Activated CD4-positive, CD25-positive, alpha-beta regulatory T cell treated with anti-CD3 and anti-CD28 coated beads, Interleukin-2, amount 50 U/mL, for 16 hours (primary cell): ENCODE measurements around the gene GRAMD2B.
"Not testable (repeated sequence)": the region's sequence is repeated elsewhere in the genome, so short reads cannot be mapped to it uniquely, and the experiment has no call there.

ENCODE experiments used
- DNase-seq: peaks from one replicate; pipeline ENCODE4 v3.0.0-alpha.2; 2020; ENCODE audit warnings: low read depth, low spot score

GRAMD2B gene

DNA sequence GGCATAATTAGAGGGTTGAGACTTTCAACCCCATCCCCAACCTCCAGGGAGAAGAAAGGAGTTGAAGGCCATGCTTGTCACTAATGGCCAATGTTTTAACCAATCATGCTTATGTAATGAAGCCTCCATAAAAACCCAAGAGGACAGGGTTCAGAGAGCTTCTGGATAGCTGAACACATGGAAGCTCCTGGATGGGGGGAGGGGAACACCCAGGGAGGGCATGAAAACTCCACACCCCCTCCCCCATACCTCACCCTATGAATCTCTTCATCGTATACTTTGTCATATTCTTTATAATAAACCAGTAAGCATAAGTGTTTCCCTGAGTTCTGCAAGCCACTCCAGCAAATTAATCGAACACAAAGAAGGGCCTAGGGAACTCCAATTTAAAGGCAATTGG lies 90.1 kb downstream of the GRAMD2B start:
- DNase-seq: no peak

DNA sequence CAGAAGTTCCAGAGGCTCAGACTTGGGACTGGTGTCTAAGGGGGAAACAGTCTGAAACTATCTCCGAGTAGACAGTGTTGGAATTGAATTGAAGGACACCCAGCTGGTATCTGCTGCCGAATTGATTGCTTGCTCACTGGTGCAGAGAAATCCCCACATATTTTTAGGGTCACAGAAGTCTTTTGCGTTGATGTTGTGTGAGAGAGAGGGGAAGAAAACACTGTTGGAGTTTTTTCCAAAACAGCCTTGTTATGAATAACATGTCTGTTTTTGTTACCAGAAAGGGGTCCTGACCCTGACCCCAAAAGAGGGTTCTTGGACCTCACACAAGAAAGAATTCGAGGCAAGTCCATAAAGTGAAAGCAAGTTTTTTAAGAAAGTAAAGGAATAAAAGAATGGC lies 90.5 kb downstream of the GRAMD2B start:
- DNase-seq: no peak

DNA sequence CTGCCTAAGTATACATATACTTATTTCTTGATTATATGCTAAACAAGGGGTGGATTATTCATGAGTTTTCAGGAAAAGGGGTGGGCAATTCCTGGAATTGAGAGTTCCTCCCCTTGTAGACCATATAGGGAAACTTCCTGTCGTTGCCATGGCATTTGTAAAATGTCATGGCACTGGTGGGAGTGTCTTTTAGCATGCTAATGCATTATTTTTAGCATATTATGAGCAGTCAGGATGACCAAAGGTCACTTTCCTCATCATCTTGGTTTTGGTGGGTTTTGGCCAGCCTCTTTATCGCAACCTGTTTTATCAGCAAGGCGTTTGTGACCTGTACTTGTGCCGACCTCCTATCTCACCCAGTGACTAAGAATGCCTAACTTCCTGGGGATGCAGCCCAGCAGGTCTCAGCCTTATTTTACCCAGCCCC lies 90.9 kb downstream of the GRAMD2B start:
- no peak for DNase-seq

DNA sequence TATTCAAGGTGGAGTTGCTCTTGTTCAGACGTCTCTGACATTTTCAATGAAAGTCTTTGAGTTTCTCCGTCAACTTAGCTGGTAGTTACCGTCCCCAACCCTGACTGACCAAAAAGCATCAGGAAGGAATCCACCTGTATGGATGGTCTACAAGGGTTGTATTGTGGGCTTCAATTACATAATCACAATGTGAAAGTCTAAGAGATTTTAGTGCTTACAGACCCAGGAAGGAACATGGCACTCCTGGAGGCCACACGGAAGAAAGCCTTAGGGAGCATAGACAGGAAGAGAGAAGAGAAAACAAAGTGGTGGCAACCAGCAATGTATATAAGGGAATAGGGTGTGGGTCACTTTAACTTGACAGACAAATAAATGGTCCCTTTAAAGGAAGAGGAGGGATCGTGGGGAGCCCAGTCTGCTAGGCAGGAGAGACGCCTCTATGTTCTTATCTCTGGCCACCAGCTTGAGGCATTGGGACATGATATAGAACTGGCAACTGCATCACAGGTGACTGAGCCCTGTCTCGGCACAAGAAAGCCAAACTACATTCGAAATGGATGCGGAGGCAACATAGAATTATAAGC lies 91.4 kb downstream of the GRAMD2B start:
- DNase-seq: no peak

DNA sequence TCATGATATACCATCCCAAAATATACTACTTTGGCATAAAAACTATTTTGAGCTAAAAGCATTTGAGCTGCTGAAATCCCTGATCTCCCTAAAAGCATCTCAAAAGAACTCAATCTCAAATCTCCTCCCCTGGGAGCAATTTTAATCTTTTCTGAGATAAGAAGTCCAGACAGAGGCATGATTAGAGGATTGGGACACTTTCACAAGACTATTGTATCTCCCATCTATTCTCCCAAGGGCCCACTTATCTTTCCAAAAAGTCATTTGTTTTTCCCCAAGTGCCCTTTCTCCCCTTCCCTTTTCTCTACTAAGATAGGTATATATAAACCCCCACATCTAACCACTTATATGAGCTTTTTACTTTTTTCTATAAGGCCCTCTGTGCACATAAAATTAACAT lies 92.1 kb downstream of the GRAMD2B start:
- no peak for DNase-seq

DNA sequence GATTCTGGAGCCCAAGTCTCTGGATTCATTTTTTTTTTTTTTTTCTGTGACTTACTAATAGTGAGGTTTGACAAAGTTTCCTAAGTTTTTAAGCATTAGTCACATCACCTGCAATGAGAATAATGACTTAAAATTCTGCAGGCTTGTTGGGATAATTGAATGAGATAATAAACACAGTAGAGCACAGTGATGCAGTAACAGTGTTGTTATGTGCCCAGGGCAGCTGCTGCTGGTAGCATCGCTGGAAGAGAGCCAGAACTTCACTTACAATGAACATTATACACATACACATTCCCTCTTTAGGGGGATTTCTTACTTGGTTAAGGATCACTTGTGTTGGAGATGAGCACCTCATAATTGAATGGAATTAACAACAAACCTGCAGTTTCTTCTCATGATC lies 92.9 kb downstream of the GRAMD2B start:
- DNase-seq: no peak

GRCh38 chr5:126516852-126517251 lies 93.6 kb downstream of the GRAMD2B start:
- DNase-seq: no peak

DNA sequence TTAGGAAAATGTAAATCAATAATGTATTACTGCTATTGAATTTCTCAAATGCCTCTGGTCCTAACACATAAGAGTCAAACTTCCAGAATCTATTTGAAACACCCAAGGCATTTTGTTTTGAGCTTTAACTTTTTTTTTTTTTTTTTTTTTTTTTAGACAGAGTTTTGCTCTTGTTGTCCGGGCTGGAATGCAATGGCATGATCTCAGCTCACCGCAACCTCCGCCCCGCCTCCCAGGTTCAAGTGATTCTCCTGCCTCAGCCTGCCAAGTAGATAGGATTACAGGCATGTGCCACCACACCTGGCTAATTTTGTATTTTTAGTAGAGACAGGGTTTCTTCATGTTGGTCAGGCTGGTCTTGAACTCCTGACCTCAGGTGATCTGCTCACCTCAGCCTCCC lies 96.0 kb downstream of the GRAMD2B start:
- DNase-seq: not testable (repeated sequence)

- DNase-seq: no peak
Observed at GRCh38 chr5:126519637-126520592, 96.7 kb downstream of the GRAMD2B start.

- DNase-seq: no peak
Observed at GRCh38 chr5:126520593-126520953, 97.4 kb downstream of the GRAMD2B start.

DNA sequence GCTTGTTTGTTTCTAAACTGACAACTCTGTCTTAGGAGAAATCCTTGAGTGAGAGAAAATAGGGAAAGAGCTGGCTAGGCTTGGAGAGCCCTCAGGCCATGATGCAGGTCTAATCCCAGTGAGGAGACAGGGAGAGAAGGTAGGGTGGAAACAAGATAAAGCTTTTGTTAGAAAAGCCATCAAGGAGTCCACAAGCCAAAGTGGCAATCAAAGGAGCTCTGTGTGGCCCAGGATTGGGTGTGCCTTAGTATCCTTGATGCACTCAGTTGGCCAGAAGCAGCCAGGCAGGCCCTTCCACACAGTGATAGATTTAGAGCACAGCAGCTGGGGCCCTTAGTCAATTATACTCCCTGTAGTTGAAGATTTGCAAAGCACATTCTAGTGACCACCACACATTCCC lies 97.9 kb downstream of the GRAMD2B start:
- DNase-seq: no peak

DNA sequence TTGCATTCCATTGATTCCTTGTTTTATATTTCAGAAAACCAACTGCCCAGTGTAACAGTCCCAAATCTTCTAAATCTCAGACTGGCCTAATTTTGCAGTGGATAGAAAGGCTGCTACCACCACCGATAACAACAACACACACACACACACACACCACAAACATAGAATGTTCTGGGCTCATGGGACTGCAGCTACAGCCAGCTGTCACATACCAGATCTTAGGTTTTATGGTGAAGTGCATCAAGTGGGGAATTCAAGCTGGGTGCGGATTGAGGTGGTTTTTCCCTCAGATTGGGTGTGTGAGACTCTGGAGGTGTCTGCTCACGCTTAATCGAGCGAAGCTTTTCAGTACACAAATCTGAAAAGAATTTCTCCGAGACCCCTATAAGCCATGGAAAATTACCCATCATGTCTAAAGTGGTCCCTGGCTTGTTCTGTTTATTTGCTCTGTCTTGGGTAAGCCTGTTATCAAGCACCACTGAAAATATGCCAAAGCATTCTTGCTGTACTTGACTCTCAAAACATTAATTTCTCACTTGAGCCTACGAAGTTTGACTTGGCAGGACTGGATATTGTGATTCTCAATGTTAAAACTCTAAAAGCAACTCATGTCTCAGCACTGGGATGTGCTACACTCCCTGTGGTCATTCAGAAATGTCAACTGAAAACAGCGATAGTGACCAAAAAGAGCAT lies 100.8 kb downstream of the GRAMD2B start:
- no peak for DNase-seq

DNA sequence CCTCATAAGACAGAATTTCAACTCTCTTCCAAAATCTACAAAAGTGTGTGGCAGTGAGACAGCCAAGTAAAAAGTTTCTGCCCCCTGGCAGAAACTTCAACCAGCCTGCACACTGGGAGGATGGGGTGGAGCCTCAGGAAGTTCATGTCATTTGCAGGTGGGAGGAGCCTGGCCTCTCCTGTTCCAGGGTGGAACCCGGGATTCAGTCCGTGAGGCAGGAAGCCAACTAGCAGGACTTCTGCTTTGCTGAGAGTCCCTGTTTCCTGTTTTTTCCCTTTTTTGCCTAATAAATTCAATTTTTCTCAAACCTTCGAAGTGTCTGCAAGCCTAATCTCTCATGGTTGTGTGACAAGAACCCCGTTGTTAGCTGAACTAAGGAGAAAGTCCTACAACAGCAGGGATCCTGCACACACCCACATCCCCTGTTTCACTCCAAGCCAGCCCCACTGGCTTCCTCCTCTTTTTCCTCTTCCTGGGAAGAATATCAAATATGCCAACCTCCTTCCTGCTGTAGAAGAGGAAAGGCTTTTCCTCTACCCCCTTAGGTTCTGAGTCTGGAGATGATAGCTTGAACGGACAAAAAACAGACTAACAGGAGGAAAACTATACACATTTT lies 102.5 kb downstream of the GRAMD2B start:
- DNase-seq: no peak

DNA sequence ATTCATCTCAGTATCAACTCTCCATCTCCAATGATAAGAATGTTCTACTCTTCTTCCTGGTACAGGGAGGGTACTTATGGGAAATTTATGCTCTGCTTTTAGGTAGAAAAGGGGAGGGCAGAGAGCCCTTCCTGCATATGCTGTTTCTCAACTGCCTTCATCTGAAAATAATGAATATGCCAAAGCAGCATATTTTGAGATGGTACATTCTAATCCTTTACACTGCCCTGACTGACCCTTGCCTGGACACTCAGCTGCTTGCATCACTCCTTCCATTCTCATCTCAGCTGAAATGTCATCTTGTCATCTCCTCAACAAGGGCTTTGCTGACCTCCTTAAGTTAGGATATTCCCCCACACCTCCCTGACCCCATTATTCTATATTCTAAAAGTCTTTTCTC lies 103.3 kb downstream of the GRAMD2B start:
- DNase-seq: no peak

DNA sequence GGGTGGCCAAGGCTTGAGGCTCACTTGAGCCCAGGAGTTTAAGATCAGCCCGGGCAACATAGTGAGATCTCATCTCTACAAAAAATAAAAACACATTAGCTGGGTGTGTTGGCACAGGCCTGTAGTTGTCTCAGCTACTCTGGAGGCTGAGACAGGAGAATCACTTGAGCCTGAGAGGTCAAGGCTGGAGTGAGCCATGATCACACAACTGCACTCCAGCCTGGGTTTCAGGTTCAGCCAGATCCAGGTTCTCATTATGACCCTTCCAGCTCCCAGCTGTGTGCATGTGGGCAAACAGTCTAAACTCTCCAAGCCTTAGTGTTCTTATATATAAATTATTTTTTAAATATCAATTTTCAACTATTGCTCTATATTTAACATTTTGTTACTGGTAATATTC lies 103.9 kb downstream of the GRAMD2B start:
- no peak for DNase-seq

- DNase-seq: no peak
Observed at GRCh38 chr5:126527892-126528291, 104.7 kb downstream of the GRAMD2B start.

- DNase-seq: no peak
Observed at GRCh38 chr5:126531543-126532120, 108.4 kb downstream of the GRAMD2B start.

DNA sequence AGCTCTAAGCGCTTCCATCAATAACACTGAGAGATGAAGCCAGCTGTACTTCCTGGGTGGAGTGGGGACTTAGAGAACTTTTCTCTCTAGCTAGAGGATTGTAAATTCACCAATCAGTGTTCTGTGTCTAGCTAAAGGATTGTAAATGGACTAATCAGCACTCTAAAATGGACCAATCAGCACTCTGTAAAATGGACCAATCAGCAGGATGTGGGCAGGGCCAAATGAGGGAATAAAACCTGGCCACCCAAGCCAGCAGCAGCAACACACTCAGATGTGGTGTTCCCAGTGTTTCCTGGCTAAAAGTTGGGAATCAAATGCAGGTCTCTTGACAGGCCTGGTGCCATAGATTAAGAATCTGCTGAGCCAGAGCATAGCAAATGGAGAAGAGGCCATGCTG lies 111.3 kb downstream of the GRAMD2B start:
- no peak for DNase-seq

DNA sequence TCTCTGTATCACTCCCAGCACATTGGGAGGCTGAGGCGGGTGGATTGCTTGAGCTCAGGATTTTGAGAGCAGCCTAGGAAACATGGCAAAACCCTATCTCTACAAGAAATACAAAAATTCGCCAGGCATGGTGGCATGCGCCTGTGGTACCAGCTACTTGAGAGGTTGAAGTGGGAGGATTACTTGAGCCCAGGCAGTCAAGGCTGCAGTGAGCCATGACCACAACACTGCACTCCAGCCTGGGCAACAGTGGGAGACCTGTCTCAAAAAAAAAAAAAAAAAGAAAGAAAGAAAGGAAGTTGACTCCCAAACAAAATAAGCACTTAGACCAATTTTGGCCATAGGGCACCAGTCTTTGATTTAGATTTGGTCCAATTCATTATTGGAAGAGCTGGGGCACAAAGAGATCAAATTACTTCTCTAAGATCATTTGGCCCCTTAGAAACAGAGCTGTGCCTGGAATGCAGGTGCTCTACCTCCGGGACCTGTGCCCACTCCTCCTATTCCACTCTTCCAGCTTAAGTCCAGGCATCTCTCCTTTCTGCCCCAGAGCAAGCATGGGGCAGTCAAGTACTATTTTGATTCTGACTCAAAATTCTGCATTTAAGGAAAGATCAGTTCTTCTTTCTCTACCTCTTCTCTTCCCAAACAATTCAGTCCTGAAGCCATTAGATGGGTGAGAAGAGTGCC lies 112.8 kb downstream of the GRAMD2B start:
- no peak for DNase-seq

- no peak for DNase-seq
Observed at GRCh38 chr5:126536874-126537273, 113.7 kb downstream of the GRAMD2B start.

DNA sequence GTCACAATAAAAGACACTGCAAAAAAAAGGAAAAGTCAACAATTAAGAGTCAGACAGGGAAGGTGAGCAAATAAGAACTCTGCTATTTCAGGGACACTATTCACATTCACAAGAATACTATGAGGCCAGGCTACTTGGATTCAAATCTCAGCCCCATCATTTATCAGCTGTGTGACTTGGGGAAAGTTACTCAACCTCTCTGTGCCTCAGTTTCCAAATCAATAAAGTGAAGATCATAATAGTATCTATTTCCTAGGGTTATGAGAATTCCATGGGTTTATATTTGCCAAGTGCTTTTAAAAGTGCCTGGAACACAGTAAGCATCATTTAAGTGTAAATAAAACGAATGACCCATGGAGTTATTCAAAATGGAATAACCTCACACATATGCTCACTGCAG lies 115.4 kb downstream of the GRAMD2B start:
- DNase-seq: no peak
